GM06990 (cell line): ENCODE data around the gene SCYL1.

ENCODE experiments used
- DNase-seq: peaks from one replicate; pipeline ENCODE4 v3.0.0-alpha.2; 2011; ENCODE audit not compliant: insufficient read length; ENCODE audit errors: extremely low read depth
- H3K27me3 ChIP-seq: replicated peaks from 2 replicates; pipeline ENCODE4 v1.6.0; 2011; ENCODE audit warnings: low read length; ENCODE audit not compliant: control insufficient read depth, insufficient read depth
- H3K36me3 ChIP-seq: 2 replicates; pipeline ENCODE4 v1.5.1; 2011; ENCODE audit warnings: low read length; ENCODE audit not compliant: control insufficient read depth, insufficient read depth
- H3K4me3 ChIP-seq: replicated peaks from 2 replicates; pipeline ENCODE4 v1.5.1; 2011; ENCODE audit warnings: low read depth, mild to moderate bottlenecking, control low read depth, low read length
- TF ChIP-seq, protein P1 (sequence below): IDR thresholded peaks from 2 replicates; pipeline ENCODE4 v1.5.1; 2011; ENCODE audit warnings: low read length, control low read depth, mild to moderate bottlenecking, inconsistent platforms; ENCODE audit not compliant: insufficient read depth, poor library complexity, severe bottlenecking

The SCYL1 gene

DNA sequence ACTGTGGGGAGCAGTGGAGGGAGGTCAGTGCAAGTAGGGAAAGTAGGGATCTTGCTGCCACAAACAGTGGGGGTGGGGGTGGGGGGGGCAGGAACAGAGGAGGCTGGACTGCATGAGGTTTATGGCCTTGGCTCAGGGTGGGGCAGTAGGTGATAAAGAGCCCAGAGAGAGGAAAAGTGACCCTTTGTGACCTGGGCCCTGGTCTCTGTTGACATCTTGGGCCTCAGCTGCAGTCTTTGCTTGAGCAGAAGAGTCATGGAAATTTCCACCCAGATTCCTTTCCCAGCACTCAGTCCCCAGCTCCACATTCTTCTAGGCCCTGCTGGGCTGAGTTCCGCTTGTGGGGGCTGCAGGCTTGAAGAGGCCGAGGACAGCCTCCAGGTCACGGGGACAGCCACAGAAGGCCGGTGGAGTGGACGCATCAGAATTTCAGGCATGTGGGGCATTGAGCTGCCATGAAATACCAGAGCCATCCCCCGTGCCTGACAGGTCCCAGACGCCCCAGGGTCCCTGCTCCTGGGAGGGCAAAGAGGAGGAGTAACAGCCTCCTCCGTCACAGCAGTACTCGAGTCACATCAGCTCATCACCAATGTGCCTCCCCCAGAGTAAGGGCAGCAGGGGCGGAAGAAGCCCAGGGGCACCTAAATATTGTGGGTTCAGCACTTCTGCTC, 35.7 kb upstream of the SCYL1 start:
- Histone ChIP-seq H3K4me3 (no peak overlapping the region), H3K36me3 (no peaks in the 10 kb centered on the region), H3K27me3 (no peaks in the 10 kb centered on the region)
- TF ChIP-seq, protein P1, sequence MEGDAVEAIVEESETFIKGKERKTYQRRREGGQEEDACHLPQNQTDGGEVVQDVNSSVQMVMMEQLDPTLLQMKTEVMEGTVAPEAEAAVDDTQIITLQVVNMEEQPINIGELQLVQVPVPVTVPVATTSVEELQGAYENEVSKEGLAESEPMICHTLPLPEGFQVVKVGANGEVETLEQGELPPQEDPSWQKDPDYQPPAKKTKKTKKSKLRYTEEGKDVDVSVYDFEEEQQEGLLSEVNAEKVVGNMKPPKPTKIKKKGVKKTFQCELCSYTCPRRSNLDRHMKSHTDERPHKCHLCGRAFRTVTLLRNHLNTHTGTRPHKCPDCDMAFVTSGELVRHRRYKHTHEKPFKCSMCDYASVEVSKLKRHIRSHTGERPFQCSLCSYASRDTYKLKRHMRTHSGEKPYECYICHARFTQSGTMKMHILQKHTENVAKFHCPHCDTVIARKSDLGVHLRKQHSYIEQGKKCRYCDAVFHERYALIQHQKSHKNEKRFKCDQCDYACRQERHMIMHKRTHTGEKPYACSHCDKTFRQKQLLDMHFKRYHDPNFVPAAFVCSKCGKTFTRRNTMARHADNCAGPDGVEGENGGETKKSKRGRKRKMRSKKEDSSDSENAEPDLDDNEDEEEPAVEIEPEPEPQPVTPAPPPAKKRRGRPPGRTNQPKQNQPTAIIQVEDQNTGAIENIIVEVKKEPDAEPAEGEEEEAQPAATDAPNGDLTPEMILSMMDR = no peak
- DNase-seq = no peak

DNA sequence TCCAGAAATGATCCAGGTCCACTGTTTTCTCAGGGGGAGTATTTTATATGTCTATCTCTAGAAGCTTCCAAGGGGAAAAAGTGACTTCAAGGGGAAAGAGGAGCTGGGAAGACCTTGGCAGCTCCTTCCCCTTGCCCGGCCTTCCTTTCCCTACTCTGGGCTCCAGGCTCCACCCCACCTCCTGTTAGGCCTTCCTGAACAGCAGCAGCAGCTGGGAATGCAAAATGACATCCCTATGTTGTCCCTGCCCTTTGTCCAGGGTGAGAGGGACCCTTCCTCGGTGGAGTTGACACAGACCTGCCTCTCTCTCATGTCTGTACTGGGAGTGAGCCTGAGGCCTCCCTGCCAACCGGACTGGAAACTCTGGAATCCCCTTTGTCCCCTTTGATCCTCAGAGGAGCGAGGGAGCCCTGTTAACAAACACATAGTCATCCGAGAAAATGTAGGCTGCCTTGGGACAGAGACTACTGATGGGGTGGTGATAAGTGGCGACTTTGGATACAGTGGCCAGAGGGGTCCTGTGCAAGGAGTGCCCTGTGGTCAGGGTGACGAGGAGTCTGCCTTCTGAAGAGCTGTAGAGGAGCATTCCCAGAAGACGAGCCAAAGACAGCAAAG, 35.1 kb upstream of the SCYL1 start:
- DNase-seq = no peak
- Histone ChIP-seq H3K4me3 (no peak overlapping the region), H3K36me3 (no peaks in the 10 kb centered on the region)

DNA sequence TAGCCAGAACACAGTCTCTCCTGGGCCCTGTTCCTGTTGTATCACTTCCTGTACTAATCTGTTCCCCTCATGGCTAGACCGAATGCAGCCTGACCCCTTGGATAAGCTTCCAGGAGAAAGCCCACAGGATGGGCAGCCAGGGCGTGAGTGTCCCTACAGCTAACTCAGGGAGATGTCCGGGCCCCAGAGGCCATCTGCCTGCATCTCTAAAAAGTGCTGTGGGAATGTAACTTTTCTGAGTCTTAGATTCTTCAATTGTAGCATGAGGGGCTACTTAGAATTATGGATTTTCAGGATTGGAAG, 33.8 kb upstream of the SCYL1 start:
- Histone ChIP-seq H3K4me3 (no peak overlapping the region), H3K27me3 (no peaks in the 10 kb centered on the region), H3K36me3 (no peaks in the 10 kb centered on the region)
- no peak for DNase-seq
- TF ChIP-seq, protein P1 = no peak

More for the DNA sequence above, 35.1 kb upstream of the SCYL1 start:
- no peaks in the 10 kb centered on the region for H3K27me3 ChIP-seq
- TF ChIP-seq, protein P1 = no peak

DNA sequence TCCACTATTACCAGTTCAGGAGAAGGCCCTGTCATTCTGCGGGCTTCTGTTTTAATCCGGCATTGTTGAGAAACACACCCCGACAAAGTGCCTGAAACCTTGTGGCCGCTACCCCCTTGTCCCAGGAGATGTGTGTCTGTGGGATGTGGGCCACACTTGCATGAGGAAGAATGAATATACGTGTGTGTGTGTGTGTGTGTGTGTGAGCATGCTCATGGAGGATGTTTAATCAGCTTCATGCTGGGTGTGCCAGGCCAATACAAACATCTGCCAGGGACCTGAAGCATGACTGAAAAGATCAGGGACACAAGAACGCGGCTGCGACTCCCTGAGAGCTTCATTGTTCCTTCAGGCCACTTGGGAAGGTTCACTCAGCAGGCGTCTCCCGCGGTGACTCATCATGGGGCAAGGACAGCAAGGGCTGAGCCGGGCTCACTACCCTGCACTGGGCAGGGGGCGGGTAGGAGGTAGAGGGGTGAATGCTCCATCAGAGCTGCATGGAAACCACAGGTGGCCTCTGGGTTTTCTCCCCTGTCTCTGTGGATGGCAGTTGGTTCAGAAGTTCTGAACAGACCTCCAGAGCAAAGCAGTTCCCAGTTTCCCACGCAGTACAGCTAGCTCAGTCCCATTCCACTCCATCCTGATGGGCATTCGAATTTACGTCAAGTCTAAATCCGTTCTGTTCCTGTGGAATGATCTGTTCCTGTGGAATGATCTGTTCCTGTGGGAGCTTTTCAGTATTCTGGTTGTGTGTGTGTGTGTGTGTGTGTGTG, 33.1 kb upstream of the SCYL1 start:
- TF ChIP-seq, protein P1 = no peak
- no peak overlapping the region for H3K4me3 ChIP-seq

DNA sequence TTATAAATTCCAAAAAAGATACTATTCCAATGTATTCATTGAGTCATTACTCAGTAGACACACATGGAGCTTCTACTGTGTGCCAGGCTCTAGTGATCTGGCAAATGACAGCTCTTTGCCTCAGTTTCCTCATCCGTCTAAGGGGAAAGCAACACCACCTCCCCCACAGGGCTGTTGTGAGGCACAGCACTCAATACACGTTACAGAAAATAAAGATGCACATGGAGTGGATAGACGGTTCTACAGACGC, 32.6 kb upstream of the SCYL1 start:
- H3K4me3 ChIP-seq = 0 out of 2 replicates have a peak overlapping the region, but pooled peaks have one; percentile 5
- no peaks in the 10 kb centered on the region for H3K27me3 ChIP-seq
- TF ChIP-seq, protein P1 = no peak
- H3K36me3 ChIP-seq = no peaks in the 10 kb centered on the region
- DNase-seq = no peak

More for the DNA sequence above, 33.1 kb upstream of the SCYL1 start:
- Histone ChIP-seq H3K36me3 (no peaks in the 10 kb centered on the region), H3K27me3 (no peaks in the 10 kb centered on the region)
- DNase-seq = peak; percentile 58
